K562 (cell line): ENCODE data around the gene OLFM3. TPM values are rescaled to one million over a fixed set of nuclear protein-coding genes. Genes with fewer than 3 reads are reported as not detected.

Experiments used
- ATAC-seq: fragments of 200-7000 bp; cut with Tn5 transposase; 3 replicates; pipeline ENCODE4 v1.9.1; 2020; ENCODE audit warnings: moderate library complexity
- BruUV-seq: library from RNA; stranded (reverse); fragments of 400-500 nt; replicated peaks from 2 replicates; lab custom pipeline; 2021; lab: Mats Ljungman, UMichigan
- CTCF ChIA-PET: fragments of 300-600 bp; formaldehyde crosslinking; extraction: SDS; loops from one replicate; lab custom pipeline; 2021; ENCODE audit warnings: low intra/inter-chr PET ratio; lab: Yijun Ruan, JAX
- POLR2A ChIA-PET: fragments of 300-600, 350-650 bp; sonication (Branson Sonifier 250); formaldehyde crosslinking; extraction: SDS; loops from one replicate; lab custom pipeline; 2021; ENCODE audit warnings: antibody characterized with exemption, inconsistent platforms; lab: Yijun Ruan, JAX
- DNase-seq, 4 experiments: peaks; one replicate each; pipeline versions ENCODE4 v3.0.0 to v3.0.0-alpha.2; 2011 to 2018; ENCODE audit warnings: low spot score in 3 of 4, mixed read lengths in 3 of 4; ENCODE audit errors: extremely low read depth in 1 of 4
- FAIRE-seq: peaks from 2 replicates; lab custom pipeline; 2011; peaks lifted over from hg19 to GRCh38; lab: Jason Lieb, UNC
- H2AFZ ChIP-seq: 2 replicates; pipeline ENCODE4 v1.6.0; 2011; ENCODE audit warnings: low read depth, low read length, control low read depth, inconsistent platforms
- H3K27ac ChIP-seq: fragments of 200-600 bp; 3 replicates; pipeline ENCODE4 v1.8.0; 2011; ENCODE audit warnings: low read depth, mild to moderate bottlenecking, control low read depth, inconsistent platforms, low read length, moderate library complexity, mixed read lengths; ENCODE audit errors: extremely low read depth
- H3K27me3 ChIP-seq, 2 experiments: fragments of 300-600 bp in 1 of 2; 2 replicates in 1 of 2; 3 replicates in 1 of 2; pipeline versions ENCODE4 v1.6.0 to v1.8.0; 2011; ENCODE audit warnings: inconsistent platforms in 2 of 2, low read length in 2 of 2, mild to moderate bottlenecking in 1 of 2, mixed read lengths in 1 of 2, moderate library complexity in 1 of 2; ENCODE audit not compliant: control insufficient read depth in 2 of 2, insufficient read depth in 2 of 2
- H3K36me3 ChIP-seq: fragments of 300-600 bp; 3 replicates; pipeline ENCODE4 v1.8.0; 2011; ENCODE audit warnings: mild to moderate bottlenecking, low read length, inconsistent platforms; ENCODE audit not compliant: control insufficient read depth, insufficient read depth
- H3K4me1 ChIP-seq, 2 experiments: fragments of 200-600 bp in 1 of 2; replicated peaks in 1 of 2; 2 replicates in 1 of 2; 3 replicates in 1 of 2; pipeline versions ENCODE4 v1.5.1 to v1.8.0; 2011; ENCODE audit warnings: inconsistent platforms in 2 of 2, low read length in 2 of 2, mild to moderate bottlenecking in 1 of 2, mixed read lengths in 1 of 2, moderate library complexity in 1 of 2; ENCODE audit not compliant: control insufficient read depth in 2 of 2, insufficient read depth in 2 of 2
- H3K4me2 ChIP-seq: 2 replicates; pipeline ENCODE4 v1.6.1; 2011; ENCODE audit warnings: low read length, control low read depth, inconsistent platforms, mixed read lengths; ENCODE audit not compliant: insufficient read depth
- H3K4me3 ChIP-seq: fragments of 200-600 bp; sonication (generic), shearing (Covaris generic); 2 replicates; pipeline ENCODE4 v1.5.1; 2016; ENCODE audit warnings: control low read depth, inconsistent platforms
- H3K79me2 ChIP-seq: fragments of 200-600 bp; 3 replicates; pipeline ENCODE4 v1.8.0; 2011; ENCODE audit warnings: low read length, inconsistent platforms; ENCODE audit not compliant: control insufficient read depth, insufficient read depth
- H3K9ac ChIP-seq, 2 experiments: 2 replicates each; pipeline versions ENCODE4 v1.6.0 to v1.6.1; 2011; ENCODE audit warnings: low read depth in 2 of 2, low read length in 2 of 2, control low read depth in 1 of 2, inconsistent platforms in 1 of 2, mild to moderate bottlenecking in 1 of 2, mixed read lengths in 1 of 2; ENCODE audit not compliant: insufficient read depth in 1 of 2
- H3K9me1 ChIP-seq: one replicate; pipeline ENCODE4 v1.6.0; 2011; ENCODE audit warnings: inconsistent platforms, mild to moderate bottlenecking, low read length, moderate library complexity; ENCODE audit not compliant: control insufficient read depth, insufficient read depth
- H3K9me3 ChIP-seq: replicated peaks from 2 replicates; pipeline ENCODE4 v1.5.1; 2011; ENCODE audit warnings: low read depth, low read length, inconsistent platforms; ENCODE audit not compliant: control insufficient read depth, insufficient read depth
- H4K20me1 ChIP-seq: replicated peaks from 2 replicates; pipeline ENCODE4 v1.6.1; 2011; ENCODE audit warnings: low read length, inconsistent platforms, mixed read lengths; ENCODE audit not compliant: control insufficient read depth, insufficient read depth
- ARHGAP35 ChIP-seq: fragments of 450-650 bp; IDR thresholded peaks from 2 replicates; pipeline ENCODE4 v1.6.1; 2018; ENCODE audit not compliant: partially characterized antibody
- BRF1 ChIP-seq: IDR thresholded peaks from 3 replicates; pipeline ENCODE4 v1.6.1; 2011; ENCODE audit warnings: borderline replicate concordance, mild to moderate bottlenecking; ENCODE audit not compliant: insufficient read length; ENCODE audit errors: extremely low read depth
- CBX2 ChIP-seq: fragments of 200-600 bp; sonication (generic); IDR thresholded peaks from one replicate; pipeline ENCODE4 v1.6.1; 2012; ENCODE audit warnings: mild to moderate bottlenecking, low read length, inconsistent platforms; ENCODE audit not compliant: insufficient read depth, poor library complexity, severe bottlenecking
- CC2D1A ChIP-seq: fragments of 450-650 bp; IDR thresholded peaks from 2 replicates; pipeline ENCODE4 v1.6.1; 2017; ENCODE audit warnings: mild to moderate bottlenecking
- FOXA3 ChIP-seq, 2 experiments: fragments of 450-650 bp in 1 of 2; sonication (generic) in 1 of 2; formaldehyde crosslinking; IDR thresholded peaks in 1 of 2; conservative IDR thresholded peaks in 1 of 2; 2 replicates each; pipeline versions ENCODE4 v1.4.0 to v1.8.0; 2020 to 2022; ENCODE audit warnings: mild to moderate bottlenecking in 2 of 2, missing genetic modification reagents in 1 of 2
- HDAC2 ChIP-seq: fragments of 450-650 bp; IDR thresholded peaks from 2 replicates; pipeline ENCODE4 v1.6.1; 2016; ENCODE audit warnings: mild to moderate bottlenecking
- HDAC6 ChIP-seq: IDR thresholded peaks from 2 replicates; pipeline ENCODE4 v1.6.1; 2012; ENCODE audit warnings: low read depth, mild to moderate bottlenecking, control low read depth, inconsistent platforms, low read length, moderate library complexity
- LCOR ChIP-seq: sonication (generic); formaldehyde crosslinking; IDR thresholded peaks from 2 replicates; pipeline ENCODE4 v1.8.0; 2022; ENCODE audit warnings: mild to moderate bottlenecking, missing genetic modification reagents
- MCM5 ChIP-seq: fragments of 450-650 bp; IDR thresholded peaks from 2 replicates; pipeline ENCODE4 v1.6.1; 2016; ENCODE audit warnings: low read depth
- NFXL1 ChIP-seq: fragments of 450-650 bp; formaldehyde crosslinking; IDR thresholded peaks from 2 replicates; pipeline ENCODE4 v1.4.0; 2021; ENCODE audit warnings: mild to moderate bottlenecking
- POLR2AphosphoS2 ChIP-seq: IDR thresholded peaks from 2 replicates; pipeline ENCODE4 v1.6.1; 2012; ENCODE audit warnings: low read length, improper control_type of control experiment
- PRPF4 ChIP-seq: fragments of 200-400 bp; formaldehyde crosslinking; IDR thresholded peaks from one replicate; pipeline ENCODE4 v1.6.1; 2017; ENCODE audit warnings: low read length, low read depth, mild to moderate bottlenecking; ENCODE audit not compliant: insufficient read depth, poor library complexity, severe bottlenecking
- RBM15 ChIP-seq: fragments of 200-400 bp; formaldehyde crosslinking; IDR thresholded peaks from 2 replicates; pipeline ENCODE4 v1.6.1; 2018; ENCODE audit warnings: mild to moderate bottlenecking, low read length, moderate library complexity; ENCODE audit not compliant: insufficient read depth
- RFX1 ChIP-seq: fragments of 450-650 bp; IDR thresholded peaks from 2 replicates; pipeline ENCODE4 v1.6.1; 2016; ENCODE audit warnings: mild to moderate bottlenecking, moderate library complexity
- TBL1XR1 ChIP-seq, 2 experiments: IDR thresholded peaks; 2 replicates each; pipeline ENCODE4 v1.6.1; 2012; ENCODE audit warnings: improper control_type of control experiment in 2 of 2, low read length in 2 of 2, mild to moderate bottlenecking in 1 of 2
- ZNF695 ChIP-seq: fragments of 450-650 bp; formaldehyde crosslinking; IDR thresholded peaks from 2 replicates; pipeline ENCODE4 v1.4.0; 2020; ENCODE audit warnings: mild to moderate bottlenecking, moderate library complexity
- ZNF707 ChIP-seq: fragments of 250-450 bp; sonication (Bioruptor Pico); conservative IDR thresholded peaks from 2 replicates; pipeline ENCODE4 v1.8.0; 2022; ENCODE audit warnings: inconsistent platforms, mild to moderate bottlenecking, moderate library complexity
- in situ Hi-C: fragments of 300-500 bp; cut with MboI; formaldehyde crosslinking; loops from 4 replicates; pipeline ENCODE4 v1.15.0; 2018; ENCODE audit warnings: inconsistent platforms, mixed read lengths
- intact Hi-C: fragments of 100-400 bp; cut with micrococcal nuclease; formaldehyde crosslinking; loops from 2 replicates; pipeline ENCODE4 v1.14.2; 2022
- polyA plus RNA-seq, 8 experiments: library from polyadenylated mRNA; depleted of rRNA in 4 of 8; stranded (reverse) in 5 of 8; unstranded in 3 of 8; fragments of >200 nt; fragmentation: Nextera tagmentation in 2 of 8; fragmentation: Illumina TruSeq in 1 of 8; extraction: Ambion mirVana in 2 of 8; extraction: Trizol in 1 of 8; gene quantifications; 2 replicates each; pipeline versions ENCODE4 v1.2.1 to v1.2.3, GENCODE V29; 2011 to 2014; ENCODE audit warnings: inconsistent platforms in 1 of 8, missing spikeins in 1 of 8
- total RNA-seq, 7 experiments: library from RNA; depleted of rRNA in 6 of 7; stranded (reverse); fragments of >200 nt in 6 of 7; fragmentation: Illumina TruSeq in 2 of 7; extraction: Trizol in 2 of 7; gene quantifications; 2 replicates each; pipeline versions ENCODE4 v1.2.1 to v1.2.3, GENCODE V29; 2011 to 2021; ENCODE audit warnings: low replicate concordance in 1 of 7
- TF ChIP-seq, protein P1 (sequence below): fragments of 200-800 bp; sonication (Bioruptor generic); IDR thresholded peaks from 2 replicates; pipeline ENCODE4 v1.6.1; 2017; ENCODE audit warnings: missing genetic modification characterization, missing compliant biosample characterization
- TF ChIP-seq, protein P2 (sequence below): fragments of 250-450 bp; sonication (Bioruptor Pico); IDR thresholded peaks from 2 replicates; pipeline ENCODE4 v1.8.0; 2022; ENCODE audit warnings: moderate library complexity, mild to moderate bottlenecking, inconsistent platforms

Gene OLFM3
- total and polyA plus RNA-seq, 9 of the 15 experiments (the other 6 are each of a cell fraction or from before 2014, with no cell fraction given), result 0.07 TPM; not detected in 8

DNA sequence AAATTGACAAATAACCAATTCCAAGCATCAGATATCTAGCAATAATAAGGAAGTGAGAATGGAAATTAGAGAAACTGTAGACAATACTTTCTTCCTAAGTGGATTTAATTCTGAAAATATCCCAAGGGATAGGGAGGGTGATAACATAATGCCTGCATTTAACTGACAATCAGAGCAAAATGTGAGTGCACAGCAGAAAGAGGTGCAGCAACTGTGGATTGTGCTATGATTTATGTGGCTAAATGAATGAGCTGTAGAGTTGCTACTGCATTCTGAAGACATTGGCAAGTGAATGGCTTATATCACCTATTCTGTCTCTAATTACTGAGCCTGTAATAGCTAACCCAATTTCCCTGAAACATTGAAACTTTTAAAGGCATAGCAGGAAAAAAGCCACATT is 39.0 kb downstream of the OLFM3 start:
- no peak for TF ChIP-seq ZNF695 (CRISPR knock-in tag)
- no peak for TF ChIP-seq NFXL1
- no peak for TF ChIP-seq MCM5
- TF ChIP-seq POLR2AphosphoS2, result no peak
- TF ChIP-seq FOXA3 (CRISPR knock-in tag; conservative IDR thresholded peaks at IDR 0.05 in 1 of 2, IDR thresholded peaks at IDR 0.05 in 1 of 2), result no peak
- no peak for TF ChIP-seq TBL1XR1 (IDR thresholded peaks at IDR 0.05; ENCODE audit: low read length in 2 of 2)
- TF ChIP-seq, protein P1, sequence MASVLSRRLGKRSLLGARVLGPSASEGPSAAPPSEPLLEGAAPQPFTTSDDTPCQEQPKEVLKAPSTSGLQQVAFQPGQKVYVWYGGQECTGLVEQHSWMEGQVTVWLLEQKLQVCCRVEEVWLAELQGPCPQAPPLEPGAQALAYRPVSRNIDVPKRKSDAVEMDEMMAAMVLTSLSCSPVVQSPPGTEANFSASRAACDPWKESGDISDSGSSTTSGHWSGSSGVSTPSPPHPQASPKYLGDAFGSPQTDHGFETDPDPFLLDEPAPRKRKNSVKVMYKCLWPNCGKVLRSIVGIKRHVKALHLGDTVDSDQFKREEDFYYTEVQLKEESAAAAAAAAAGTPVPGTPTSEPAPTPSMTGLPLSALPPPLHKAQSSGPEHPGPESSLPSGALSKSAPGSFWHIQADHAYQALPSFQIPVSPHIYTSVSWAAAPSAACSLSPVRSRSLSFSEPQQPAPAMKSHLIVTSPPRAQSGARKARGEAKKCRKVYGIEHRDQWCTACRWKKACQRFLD (CRISPR knock-in tag), result no peak
- no peak for TF ChIP-seq RBM15
- TF ChIP-seq PRPF4, result no peak
- TF ChIP-seq HDAC6, result no peak
- TF ChIP-seq, protein P2, sequence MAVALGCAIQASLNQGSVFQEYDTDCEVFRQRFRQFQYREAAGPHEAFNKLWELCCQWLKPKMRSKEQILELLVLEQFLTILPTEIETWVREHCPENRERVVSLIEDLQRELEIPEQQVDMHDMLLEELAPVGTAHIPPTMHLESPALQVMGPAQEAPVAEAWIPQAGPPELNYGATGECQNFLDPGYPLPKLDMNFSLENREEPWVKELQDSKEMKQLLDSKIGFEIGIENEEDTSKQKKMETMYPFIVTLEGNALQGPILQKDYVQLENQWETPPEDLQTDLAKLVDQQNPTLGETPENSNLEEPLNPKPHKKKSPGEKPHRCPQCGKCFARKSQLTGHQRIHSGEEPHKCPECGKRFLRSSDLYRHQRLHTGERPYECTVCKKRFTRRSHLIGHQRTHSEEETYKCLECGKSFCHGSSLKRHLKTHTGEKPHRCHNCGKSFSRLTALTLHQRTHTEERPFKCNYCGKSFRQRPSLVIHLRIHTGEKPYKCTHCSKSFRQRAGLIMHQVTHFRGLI, result no peak
- TF ChIP-seq CBX2, result no peak
- no peak for TF ChIP-seq ARHGAP35
- no peak for TF ChIP-seq RFX1
- no peak for TF ChIP-seq BRF1
- TF ChIP-seq CC2D1A, result no peak
- TF ChIP-seq ZNF707, result no peak
- TF ChIP-seq LCOR (CRISPR knock-in tag), result no peak
- no peak for TF ChIP-seq HDAC2
- H3K4me1 ChIP-seq, result no peaks in the 10 kb centered on the region
- H4K20me1 ChIP-seq, result no peaks in the 10 kb centered on the region
- in situ Hi-C loops, result no loop called here
- ChIA-PET CTCF (no interaction called here), POLR2A (no interaction called here)
- no peak overlapping the region for H3K27ac ChIP-seq
- no peak for DNase-seq
- no peak overlapping the region for H2AFZ ChIP-seq
- H3K9me1 ChIP-seq, result no peaks in the 10 kb centered on the region
- H3K36me3 ChIP-seq, result no peaks in the 10 kb centered on the region
- H3K4me2 ChIP-seq, result no peak overlapping the region
- intact Hi-C loops, result no loop called here
- H3K27me3 ChIP-seq, result no peaks in the 10 kb centered on the region
- no TSS peak for BruUV-seq
- H3K79me2 ChIP-seq, result no peaks in the 10 kb centered on the region
- H3K9ac ChIP-seq, result no peak overlapping the region
- FAIRE-seq, result no peak
- H3K9me3 ChIP-seq, result no peaks in the 10 kb centered on the region
- no peak overlapping the region for H3K4me3 ChIP-seq
- no peak for ATAC-seq
